ENCODE data around the gene ATP8B2.

Gene ATP8B2

DNA sequence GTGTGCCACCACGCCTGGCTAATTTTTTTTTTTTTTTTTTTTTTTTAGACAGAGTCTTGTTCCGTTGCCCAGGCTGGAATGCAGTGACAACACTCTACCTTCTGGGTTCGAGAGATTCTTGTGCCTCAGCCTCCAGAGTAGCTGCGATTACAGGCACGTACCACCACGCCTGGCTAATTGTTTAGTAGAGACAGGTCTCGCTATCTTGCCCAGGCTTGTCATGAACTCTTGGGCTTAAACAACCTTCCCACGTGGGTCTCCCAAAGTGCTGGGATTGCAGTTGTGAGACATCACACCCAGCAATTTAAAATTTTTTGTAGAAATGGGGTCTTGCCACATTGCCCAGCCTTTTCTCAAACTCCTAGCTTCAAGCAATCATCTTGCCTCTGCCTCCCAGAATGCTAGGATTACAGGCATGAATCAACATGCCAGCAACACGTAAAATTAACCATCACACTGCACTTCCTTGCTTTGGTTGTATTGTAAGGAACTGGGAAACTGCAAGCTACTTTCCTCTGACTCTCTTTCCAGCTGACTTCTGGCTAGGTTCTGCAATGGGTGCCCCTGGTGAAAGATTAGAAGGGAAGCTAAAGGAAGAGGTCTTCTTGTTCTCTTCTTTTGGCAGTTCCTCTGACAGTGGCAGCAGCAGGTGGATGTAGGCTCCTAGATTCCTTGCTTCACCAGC, 65.9 kb downstream of the ATP8B2 start:
- DNase-seq (ENCODE audit: low read depth in 4 of 4, low spot score in 1 of 4) = no peak

DNA sequence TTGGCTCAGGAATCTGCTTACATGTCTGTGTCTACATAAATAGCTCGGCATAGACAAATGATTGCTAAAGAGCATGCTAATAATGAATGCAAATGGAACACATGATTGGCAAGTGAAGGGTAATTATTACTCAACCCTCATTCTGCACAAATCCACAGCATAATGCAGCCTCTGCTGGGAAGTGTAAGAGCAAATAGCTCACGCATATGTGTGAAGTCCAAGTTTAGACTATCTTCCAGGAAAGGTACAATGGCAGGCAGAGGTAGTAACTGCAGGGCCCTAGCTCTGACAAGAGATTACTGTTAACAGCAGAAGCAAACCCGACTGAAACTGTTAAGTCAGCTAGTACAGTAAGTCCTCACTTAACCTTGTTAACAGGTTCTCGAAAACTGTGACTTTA, 72.8 kb downstream of the ATP8B2 start:
- DNase-seq (ENCODE audit: low read depth in 4 of 4, low spot score in 1 of 4) = no peak

DNA sequence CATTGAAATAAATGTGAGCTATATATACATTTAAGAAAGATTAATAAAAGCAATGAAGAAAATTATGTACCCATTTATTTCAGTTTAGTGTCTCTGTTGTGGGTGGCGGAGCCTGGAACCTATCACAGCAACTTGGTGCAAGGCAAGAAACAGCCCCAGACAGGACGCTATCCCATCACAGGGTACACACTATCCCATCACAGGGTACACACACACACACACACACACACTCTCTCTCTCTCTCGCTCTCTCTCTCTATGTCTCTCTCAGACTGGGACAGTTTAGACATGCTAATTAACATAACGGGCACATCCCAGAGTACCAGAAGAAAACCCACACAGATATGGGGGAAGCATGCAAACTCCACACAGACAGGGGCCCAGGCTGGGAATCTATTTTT, 73.4 kb downstream of the ATP8B2 start:
- DNase-seq (ENCODE audit: low read depth in 4 of 4, low spot score in 1 of 4) = no peak

DNA sequence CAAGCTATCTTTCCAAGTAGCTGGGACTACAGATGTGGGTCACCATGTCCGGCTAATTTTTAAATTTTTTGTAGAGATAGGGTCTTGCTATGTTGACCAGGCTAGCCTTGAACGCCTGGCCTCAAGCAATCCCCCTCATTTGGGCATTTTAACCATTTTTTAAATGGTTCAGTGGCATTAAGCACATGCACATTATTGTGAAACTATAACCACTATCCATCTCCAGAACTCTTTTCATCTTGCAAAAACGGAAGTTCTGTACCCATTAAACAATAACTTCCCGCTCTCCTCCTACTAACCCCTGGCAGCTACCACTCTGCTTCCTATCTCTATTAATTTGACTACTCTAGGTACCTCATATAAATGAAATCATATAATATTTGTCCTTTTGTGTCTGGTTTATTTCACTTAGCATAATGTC, 75.1 kb downstream of the ATP8B2 start:
- no peak for DNase-seq (ENCODE audit: low read depth in 4 of 4, low spot score in 1 of 4)
